ENCODE measurements around the gene PTPRN2. TPM values are rescaled to one million over a fixed set of nuclear protein-coding genes. Genes with fewer than 3 reads are reported as not detected.

The PTPRN2 gene
- total and polyA plus RNA-seq, 2 of the 13 experiments (the other 11 are each of a cell fraction or from before 2014, with no cell fraction given): 2.5 to 24.2 TPM

DNA sequence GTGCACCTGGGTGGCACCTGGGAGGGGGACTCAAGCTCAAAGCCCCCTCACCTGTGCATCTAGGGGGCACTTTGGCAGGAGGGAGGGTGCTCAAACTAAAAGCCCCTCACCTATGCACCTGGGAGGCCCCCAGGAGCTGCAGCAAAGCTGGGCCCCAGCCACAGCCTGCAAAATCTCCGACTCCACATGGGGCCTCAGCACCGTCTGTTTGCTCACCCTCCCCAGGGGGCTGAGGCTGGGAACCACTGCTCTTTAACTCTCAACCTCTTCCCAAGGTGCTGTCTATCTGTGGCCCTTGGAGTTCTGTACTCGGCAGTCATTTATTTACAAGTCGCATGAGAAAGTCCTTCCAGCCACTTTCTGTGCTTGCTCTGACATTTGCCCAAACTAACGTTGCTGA lies 792.4 kb downstream of the PTPRN2 start (continued):
- TF ChIP-seq, protein P1, sequence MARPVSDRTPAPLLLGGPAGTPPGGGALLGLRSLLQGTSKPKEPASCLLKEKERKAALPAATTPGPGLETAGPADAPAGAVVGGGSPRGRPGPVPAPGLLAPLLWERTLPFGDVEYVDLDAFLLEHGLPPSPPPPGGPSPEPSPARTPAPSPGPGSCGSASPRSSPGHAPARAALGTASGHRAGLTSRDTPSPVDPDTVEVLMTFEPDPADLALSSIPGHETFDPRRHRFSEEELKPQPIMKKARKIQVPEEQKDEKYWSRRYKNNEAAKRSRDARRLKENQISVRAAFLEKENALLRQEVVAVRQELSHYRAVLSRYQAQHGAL (CRISPR knock-in tag; IDR thresholded peaks at IDR 0.05; ENCODE audit: not compliant biosample characterization): no peak
- TF ChIP-seq TCF12 (IDR thresholded peaks at IDR 0.05) (no peak), TCF12 (CRISPR knock-in tag; IDR thresholded peaks at IDR 0.05) (no peak), ZNF775 (CRISPR knock-in tag; IDR thresholded peaks at IDR 0.05; ENCODE audit: borderline replicate concordance) (no peak)

DNA sequence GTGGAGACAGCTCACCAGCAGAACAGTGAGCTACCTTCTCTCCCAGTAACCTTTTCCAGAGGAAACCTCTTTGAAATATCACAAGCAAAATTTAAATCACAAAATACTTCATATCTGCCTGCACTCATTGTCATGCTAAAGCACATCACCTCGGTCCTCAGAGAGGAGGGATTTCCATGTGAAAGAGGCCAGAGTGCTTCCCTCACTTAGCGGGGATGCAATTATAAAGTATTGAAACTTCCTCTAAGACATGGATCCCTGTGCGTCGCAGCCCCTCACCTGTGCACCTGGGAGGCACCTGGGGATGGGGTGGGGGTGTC lies 792.9 kb downstream of the PTPRN2 start:
- Histone ChIP-seq H3K36me3 (replicated peaks in 1 of 2; ENCODE audit: control insufficient read depth in 1 of 2, insufficient read depth in 2 of 2, low read length in 2 of 2) (no peaks in the 10 kb centered on the region), H3K9ac (ENCODE audit: insufficient read depth, low read depth, low read length) (no peak overlapping the region), H2AFZ (ENCODE audit: low read length) (no peak overlapping the region), H3K4me1 (ENCODE audit: insufficient read depth, low read length) (no peaks in the 10 kb centered on the region), H3K27me3 (ENCODE audit: control insufficient read depth in 1 of 2, insufficient read depth in 2 of 2, low read length in 2 of 2) (peaks cover 0 to 38% of the 10 kb centered on the region in 2 experiments; a peak in 3 of 5 replicates), H3K9me3 (ENCODE audit: low read length) (no peaks in the 10 kb centered on the region), H3K4me2 (ENCODE audit: low read depth, low read length) (no peak overlapping the region), H3K79me2 (ENCODE audit: insufficient read depth, low read length) (no peaks in the 10 kb centered on the region), H3K4me3 (replicated peaks in 1 of 3; ENCODE audit: insufficient read depth in 1 of 3, low read depth in 2 of 3, low read length in 3 of 3) (no peak overlapping the region), H4K20me1 (ENCODE audit: insufficient read depth, low read length) (peaks cover 6% of the 10 kb centered on the region; the same call in 1 of the 2 replicates), H3K27ac (ENCODE audit: extremely low read length, insufficient read depth, low read length) (no peak overlapping the region)
- ATAC-seq (no peak), DNase-seq (ENCODE audit: low spot score) (no peak), FAIRE-seq (no peak)
- 71% methylated on average over 4 of the region's 4 CpGs for WGBS (ENCODE audit: low lambda C conversion rate)
- ChIA-PET CTCF (ENCODE audit: low intra/inter-chr PET ratio, low total read pairs) (no interaction called here), POLR2A (no interaction called here)
- intact Hi-C loops (cut with micrococcal nuclease; ENCODE audit: unreplicated experiment) (no loop called here), in situ Hi-C loops (cut with HindIII; ENCODE audit: extremely low pct_ligation_motif_present, low pct_unique_long_range_greater_than_20kb) (no loop called here)
- TF ChIP-seq ZSCAN9 (CRISPR knock-in tag; IDR thresholded peaks at IDR 0.05; ENCODE audit: borderline replicate concordance) (no peak), ZNF337 (CRISPR knock-in tag; IDR thresholded peaks at IDR 0.05; ENCODE audit: borderline replicate concordance, low read depth) (no peak), ONECUT2 (CRISPR knock-in tag; IDR thresholded peaks at IDR 0.05) (no peak), ETV5 (CRISPR knock-in tag; IDR thresholded peaks at IDR 0.05; ENCODE audit: borderline replicate concordance) (no peak), ZNF761 (CRISPR knock-in tag; conservative IDR thresholded peaks at IDR 0.05) (no peak), ZNF160 (CRISPR knock-in tag; IDR thresholded peaks at IDR 0.05) (no peak), SMAD3 (CRISPR knock-in tag; IDR thresholded peaks at IDR 0.05) (no peak), KMT2B (CRISPR knock-in tag; IDR thresholded peaks at IDR 0.05) (no peak), MXD4 (CRISPR knock-in tag; IDR thresholded peaks at IDR 0.05) (no peak), ZBTB7B (CRISPR knock-in tag; IDR thresholded peaks at IDR 0.05) (no peak), ZNF441 (CRISPR knock-in tag; IDR thresholded peaks at IDR 0.05; ENCODE audit: borderline replicate concordance) (no peak), ZNF572 (CRISPR knock-in tag; IDR thresholded peaks at IDR 0.05) (no peak)
- BruUV-seq (replicated peaks): no TSS peak
